ENCODE measurements around the gene DLGAP5. TPM values are rescaled to one million over a fixed set of nuclear protein-coding genes. Genes with fewer than 3 reads are reported as not detected.

The DLGAP5 gene
- total and polyA plus RNA-seq, 4 donors = 0.34 to 5.0 (median 0.63) TPM

- H3K4me3 ChIP-seq = no peak overlapping the region
- peaks cover 0 to 1% (median 0%) of the 10 kb centered on the region in 4 donors for H3K9me3 ChIP-seq (ENCODE audit: control insufficient read depth in 4 of 4, insufficient read depth in 3 of 4, low read length in 3 of 4)
- DNase-seq (no peak), ATAC-seq (ENCODE audit: insufficient read depth, low FRiP score) (no peak)
- no peak overlapping the region for H3K27ac ChIP-seq (ENCODE audit: low read depth in 1 of 2, low read length in 1 of 2)
- H3K9ac ChIP-seq (ENCODE audit: insufficient read depth in 1 of 2, low read length in 2 of 2) = no peak overlapping the region
- WGBS, 2 donors = 75 to 85% methylated on average over 3 of the region's 3 CpGs
- no peaks in the 10 kb centered on the region for H3K36me3 ChIP-seq (ENCODE audit: control insufficient read depth in 4 of 4, insufficient read depth in 4 of 4, low read length in 4 of 4)
- no peaks in the 10 kb centered on the region for H3K27me3 ChIP-seq (ENCODE audit: control insufficient read depth in 3 of 3, insufficient read depth in 3 of 3, low read length in 2 of 3)
- peaks cover 0 to 15% (median 0%) of the 10 kb centered on the region in 5 donors for H3K4me1 ChIP-seq (ENCODE audit: control insufficient read depth in 5 of 5, insufficient read depth in 5 of 5, low read length in 5 of 5)
- no peak for TF ChIP-seq CTCF (IDR thresholded peaks at IDR 0.05; ENCODE audit: control extremely low read depth, extremely low read depth)
Observed at GRCh38 chr14:55115460-55115859, 75.9 kb downstream of the DLGAP5 start.

- no peak for ATAC-seq (ENCODE audit: insufficient read depth, low FRiP score)
- H3K4me1 ChIP-seq (ENCODE audit: control insufficient read depth in 5 of 5, insufficient read depth in 5 of 5, low read length in 5 of 5) = peaks cover 0 to 11% (median 0%) of the 10 kb centered on the region in 5 donors
- no peaks in the 10 kb centered on the region for H3K27me3 ChIP-seq (ENCODE audit: control insufficient read depth in 3 of 3, insufficient read depth in 3 of 3, low read length in 2 of 3)
- no peak overlapping the region for H3K4me3 ChIP-seq
- H3K27ac ChIP-seq (ENCODE audit: low read depth in 1 of 2, low read length in 1 of 2) = no peak overlapping the region
- WGBS, 2 donors = 60 to 66% methylated on average over 2 of the region's 2 CpGs
- H3K9me3 ChIP-seq (ENCODE audit: control insufficient read depth in 4 of 4, insufficient read depth in 3 of 4, low read length in 3 of 4) = peaks cover 0 to 1% (median 0%) of the 10 kb centered on the region in 4 donors
- no peak for DNase-seq
- no peak for TF ChIP-seq CTCF (IDR thresholded peaks at IDR 0.05; ENCODE audit: control extremely low read depth, extremely low read depth)
- no peak overlapping the region for H3K9ac ChIP-seq (ENCODE audit: insufficient read depth in 1 of 2, low read length in 2 of 2)
- no peaks in the 10 kb centered on the region for H3K36me3 ChIP-seq (ENCODE audit: control insufficient read depth in 4 of 4, insufficient read depth in 4 of 4, low read length in 4 of 4)
Observed at GRCh38 chr14:55114720-55115119, 76.7 kb downstream of the DLGAP5 start.

- H3K4me1 ChIP-seq (ENCODE audit: control insufficient read depth in 5 of 5, insufficient read depth in 5 of 5, low read length in 5 of 5) = peaks cover 0 to 11% (median 0%) of the 10 kb centered on the region in 5 donors
- no peak overlapping the region for H3K4me3 ChIP-seq
- H3K27me3 ChIP-seq (ENCODE audit: control insufficient read depth in 3 of 3, insufficient read depth in 3 of 3, low read length in 2 of 3) = no peaks in the 10 kb centered on the region
- ATAC-seq (ENCODE audit: insufficient read depth, low FRiP score) (no peak), DNase-seq (no peak)
- 84 to 95% methylated on average over 10 of the region's 10 CpGs for WGBS, 2 donors
- H3K9me3 ChIP-seq (ENCODE audit: control insufficient read depth in 4 of 4, insufficient read depth in 3 of 4, low read length in 3 of 4) = peaks cover 0 to 1% (median 0%) of the 10 kb centered on the region in 4 donors
- H3K27ac ChIP-seq (ENCODE audit: low read depth in 1 of 2, low read length in 1 of 2) = no peak overlapping the region
- H3K9ac ChIP-seq (ENCODE audit: insufficient read depth in 1 of 2, low read length in 2 of 2) = no peak overlapping the region
- TF ChIP-seq CTCF (IDR thresholded peaks at IDR 0.05; ENCODE audit: control extremely low read depth, extremely low read depth) = no peak
- H3K36me3 ChIP-seq (ENCODE audit: control insufficient read depth in 4 of 4, insufficient read depth in 4 of 4, low read length in 4 of 4) = no peaks in the 10 kb centered on the region
Observed at GRCh38 chr14:55111122-55111708, 80.2 kb downstream of the DLGAP5 start.

GRCh38 chr14:55109836-55110235, 81.5 kb downstream of the DLGAP5 start:
- H3K36me3 ChIP-seq (ENCODE audit: control insufficient read depth in 4 of 4, insufficient read depth in 4 of 4, low read length in 4 of 4) = no peaks in the 10 kb centered on the region
- no peak for TF ChIP-seq CTCF (IDR thresholded peaks at IDR 0.05; ENCODE audit: control extremely low read depth, extremely low read depth)
- no peaks in the 10 kb centered on the region for H3K27me3 ChIP-seq (ENCODE audit: control insufficient read depth in 3 of 3, insufficient read depth in 3 of 3, low read length in 2 of 3)
- H3K4me3 ChIP-seq = no peak overlapping the region
- ATAC-seq (ENCODE audit: insufficient read depth, low FRiP score) (no peak), DNase-seq (no peak)
- no peak overlapping the region for H3K9ac ChIP-seq (ENCODE audit: insufficient read depth in 1 of 2, low read length in 2 of 2)
- H3K9me3 ChIP-seq (ENCODE audit: control insufficient read depth in 4 of 4, insufficient read depth in 3 of 4, low read length in 3 of 4) = peaks cover 0 to 1% (median 0%) of the 10 kb centered on the region in 4 donors
- H3K4me1 ChIP-seq (ENCODE audit: control insufficient read depth in 5 of 5, insufficient read depth in 5 of 5, low read length in 5 of 5) = peaks cover 0 to 15% (median 0%) of the 10 kb centered on the region in 5 donors
- no peak overlapping the region for H3K27ac ChIP-seq (ENCODE audit: low read depth in 1 of 2, low read length in 1 of 2)
- WGBS, 2 donors = 100% methylated on average over 1 of the region's 1 CpG

All from lung (tissue), 12 donors.